ENCODE results near the gene TOP2A.

The TOP2A gene, protein sequence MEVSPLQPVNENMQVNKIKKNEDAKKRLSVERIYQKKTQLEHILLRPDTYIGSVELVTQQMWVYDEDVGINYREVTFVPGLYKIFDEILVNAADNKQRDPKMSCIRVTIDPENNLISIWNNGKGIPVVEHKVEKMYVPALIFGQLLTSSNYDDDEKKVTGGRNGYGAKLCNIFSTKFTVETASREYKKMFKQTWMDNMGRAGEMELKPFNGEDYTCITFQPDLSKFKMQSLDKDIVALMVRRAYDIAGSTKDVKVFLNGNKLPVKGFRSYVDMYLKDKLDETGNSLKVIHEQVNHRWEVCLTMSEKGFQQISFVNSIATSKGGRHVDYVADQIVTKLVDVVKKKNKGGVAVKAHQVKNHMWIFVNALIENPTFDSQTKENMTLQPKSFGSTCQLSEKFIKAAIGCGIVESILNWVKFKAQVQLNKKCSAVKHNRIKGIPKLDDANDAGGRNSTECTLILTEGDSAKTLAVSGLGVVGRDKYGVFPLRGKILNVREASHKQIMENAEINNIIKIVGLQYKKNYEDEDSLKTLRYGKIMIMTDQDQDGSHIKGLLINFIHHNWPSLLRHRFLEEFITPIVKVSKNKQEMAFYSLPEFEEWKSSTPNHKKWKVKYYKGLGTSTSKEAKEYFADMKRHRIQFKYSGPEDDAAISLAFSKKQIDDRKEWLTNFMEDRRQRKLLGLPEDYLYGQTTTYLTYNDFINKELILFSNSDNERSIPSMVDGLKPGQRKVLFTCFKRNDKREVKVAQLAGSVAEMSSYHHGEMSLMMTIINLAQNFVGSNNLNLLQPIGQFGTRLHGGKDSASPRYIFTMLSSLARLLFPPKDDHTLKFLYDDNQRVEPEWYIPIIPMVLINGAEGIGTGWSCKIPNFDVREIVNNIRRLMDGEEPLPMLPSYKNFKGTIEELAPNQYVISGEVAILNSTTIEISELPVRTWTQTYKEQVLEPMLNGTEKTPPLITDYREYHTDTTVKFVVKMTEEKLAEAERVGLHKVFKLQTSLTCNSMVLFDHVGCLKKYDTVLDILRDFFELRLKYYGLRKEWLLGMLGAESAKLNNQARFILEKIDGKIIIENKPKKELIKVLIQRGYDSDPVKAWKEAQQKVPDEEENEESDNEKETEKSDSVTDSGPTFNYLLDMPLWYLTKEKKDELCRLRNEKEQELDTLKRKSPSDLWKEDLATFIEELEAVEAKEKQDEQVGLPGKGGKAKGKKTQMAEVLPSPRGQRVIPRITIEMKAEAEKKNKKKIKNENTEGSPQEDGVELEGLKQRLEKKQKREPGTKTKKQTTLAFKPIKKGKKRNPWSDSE (N-terminal part only)

DNA sequence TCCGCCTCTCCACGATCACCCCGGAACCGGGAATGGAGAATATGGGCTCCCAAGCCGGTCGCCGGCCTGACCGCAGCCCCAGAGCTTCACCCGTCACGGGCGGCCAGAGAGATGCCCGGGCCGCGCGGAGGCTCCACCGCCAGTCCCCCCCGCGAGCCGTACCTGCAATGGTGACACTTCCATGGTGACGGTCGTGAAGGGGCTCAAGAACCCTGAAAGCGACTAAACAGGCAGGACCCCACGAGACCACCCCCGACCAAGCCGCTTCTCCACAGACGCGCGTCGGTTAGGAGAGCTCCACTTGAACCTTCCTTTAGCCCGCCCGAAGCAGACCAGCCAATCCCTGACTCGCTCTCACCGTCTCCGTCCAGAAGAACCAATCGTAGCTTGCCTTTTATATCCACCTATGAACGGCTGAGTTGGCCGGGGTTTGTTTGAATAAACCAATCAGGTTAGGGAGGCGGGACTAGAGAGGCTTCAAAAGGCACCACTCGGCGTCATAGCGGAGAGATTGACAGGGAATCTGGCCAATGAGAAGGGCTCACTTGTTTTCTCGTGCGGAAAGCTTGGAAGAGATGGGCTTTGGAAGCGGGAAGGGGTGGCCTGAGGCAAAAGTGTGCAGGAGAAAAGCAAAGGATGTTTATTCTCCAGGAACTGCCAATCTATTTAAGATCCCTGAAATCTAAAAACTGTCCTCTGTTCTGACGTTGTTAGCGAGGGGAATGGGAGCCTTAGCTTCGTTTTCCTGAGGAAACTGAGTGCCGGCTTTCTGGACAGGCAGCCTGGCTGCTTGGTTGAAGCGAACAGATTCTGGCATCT lies at the start of gene TOP2A:
TSS of gene TOP2A (minus strand) at position 288 of the 819 bp plus-strand sequence. CDS start at position 183, 105 bp downstream.
- TF ChIP-seq, protein P1, sequence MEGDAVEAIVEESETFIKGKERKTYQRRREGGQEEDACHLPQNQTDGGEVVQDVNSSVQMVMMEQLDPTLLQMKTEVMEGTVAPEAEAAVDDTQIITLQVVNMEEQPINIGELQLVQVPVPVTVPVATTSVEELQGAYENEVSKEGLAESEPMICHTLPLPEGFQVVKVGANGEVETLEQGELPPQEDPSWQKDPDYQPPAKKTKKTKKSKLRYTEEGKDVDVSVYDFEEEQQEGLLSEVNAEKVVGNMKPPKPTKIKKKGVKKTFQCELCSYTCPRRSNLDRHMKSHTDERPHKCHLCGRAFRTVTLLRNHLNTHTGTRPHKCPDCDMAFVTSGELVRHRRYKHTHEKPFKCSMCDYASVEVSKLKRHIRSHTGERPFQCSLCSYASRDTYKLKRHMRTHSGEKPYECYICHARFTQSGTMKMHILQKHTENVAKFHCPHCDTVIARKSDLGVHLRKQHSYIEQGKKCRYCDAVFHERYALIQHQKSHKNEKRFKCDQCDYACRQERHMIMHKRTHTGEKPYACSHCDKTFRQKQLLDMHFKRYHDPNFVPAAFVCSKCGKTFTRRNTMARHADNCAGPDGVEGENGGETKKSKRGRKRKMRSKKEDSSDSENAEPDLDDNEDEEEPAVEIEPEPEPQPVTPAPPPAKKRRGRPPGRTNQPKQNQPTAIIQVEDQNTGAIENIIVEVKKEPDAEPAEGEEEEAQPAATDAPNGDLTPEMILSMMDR (IDR thresholded peaks at IDR 0.05; ENCODE audit: borderline replicate concordance, control extremely low read depth, extremely low read depth, insufficient read depth, missing control alignments) = no peak
- in situ Hi-C loops (cut with MboI; ENCODE audit: low sequenced_read_pairs, unreplicated experiment) = no loop called here

DNA sequence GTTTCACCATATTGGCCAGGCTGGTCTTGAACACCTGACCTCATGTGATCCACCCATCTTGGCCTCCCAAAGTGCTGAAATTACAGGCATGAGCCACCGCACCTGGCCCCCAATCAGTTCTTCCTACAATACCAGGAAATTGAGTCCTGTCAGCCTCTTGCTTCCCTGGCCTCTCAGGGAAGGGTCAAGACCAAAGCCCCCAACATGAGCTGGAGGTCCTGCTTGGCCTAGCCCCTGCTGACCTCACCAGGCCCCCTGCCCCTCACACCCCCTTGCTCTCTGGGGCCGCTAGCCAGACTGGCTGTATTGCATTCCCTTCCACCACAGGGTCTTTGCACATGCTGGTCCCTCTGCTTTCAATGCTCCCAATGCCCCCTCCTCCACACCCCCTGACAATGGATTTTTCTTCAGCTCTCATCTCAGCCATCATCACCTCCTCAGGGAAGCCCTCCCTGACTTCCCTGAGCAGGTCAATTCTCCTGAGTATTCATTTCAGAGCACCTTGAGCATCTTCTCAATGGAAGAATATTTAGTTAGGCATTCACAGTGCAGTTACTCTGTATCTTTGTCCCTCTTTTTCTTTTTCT lies 49.7 kb upstream of the TOP2A start:
- DNase-seq (ENCODE audit: low spot score) = no peak
- TF ChIP-seq, protein P1 (IDR thresholded peaks at IDR 0.05; ENCODE audit: borderline replicate concordance, control extremely low read depth, extremely low read depth, insufficient read depth, missing control alignments) = no peak
- in situ Hi-C loops (cut with MboI; ENCODE audit: low sequenced_read_pairs, unreplicated experiment) = no loop called here

More for the DNA sequence above, at the start of gene TOP2A:
- peak; percentile 99 for DNase-seq (ENCODE audit: low spot score)

DNA sequence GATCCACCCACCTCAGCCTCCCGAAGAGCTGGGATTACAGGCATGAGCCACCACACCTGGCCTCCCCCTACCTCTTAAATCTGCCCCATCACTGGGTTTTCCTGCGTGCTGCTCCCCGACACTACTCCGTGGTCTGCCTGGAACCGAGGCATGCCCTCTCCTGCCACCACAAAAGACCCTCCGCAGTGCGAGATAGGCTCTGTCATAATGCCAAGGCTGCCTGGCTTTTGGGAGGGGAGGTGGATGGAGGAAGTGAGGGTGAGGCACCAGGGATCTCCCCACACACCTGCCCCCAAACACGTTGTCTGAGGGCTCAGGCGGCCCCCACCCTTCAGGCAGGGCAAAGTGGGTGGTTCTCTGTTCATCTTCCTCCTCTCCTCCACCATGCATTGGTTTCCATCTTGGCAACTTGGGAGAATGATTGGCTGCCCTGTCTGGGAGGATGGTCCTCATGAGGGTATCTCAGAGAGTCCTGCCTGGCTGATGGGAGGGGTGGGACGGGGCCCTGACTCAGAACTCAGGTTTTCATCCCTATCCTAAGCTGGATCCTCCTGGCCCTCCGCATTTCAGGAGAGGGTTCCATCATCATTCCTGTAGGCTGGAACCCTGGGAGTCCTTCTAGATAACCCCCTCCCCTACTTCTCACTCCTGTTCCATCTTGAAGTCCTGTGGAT lies 48.7 kb upstream of the TOP2A start:
- TF ChIP-seq, protein P1 (IDR thresholded peaks at IDR 0.05; ENCODE audit: borderline replicate concordance, control extremely low read depth, extremely low read depth, insufficient read depth, missing control alignments) = no peak
- in situ Hi-C loops (cut with MboI; ENCODE audit: low sequenced_read_pairs, unreplicated experiment) = no loop called here
- no peak for DNase-seq (ENCODE audit: low spot score)

DNA sequence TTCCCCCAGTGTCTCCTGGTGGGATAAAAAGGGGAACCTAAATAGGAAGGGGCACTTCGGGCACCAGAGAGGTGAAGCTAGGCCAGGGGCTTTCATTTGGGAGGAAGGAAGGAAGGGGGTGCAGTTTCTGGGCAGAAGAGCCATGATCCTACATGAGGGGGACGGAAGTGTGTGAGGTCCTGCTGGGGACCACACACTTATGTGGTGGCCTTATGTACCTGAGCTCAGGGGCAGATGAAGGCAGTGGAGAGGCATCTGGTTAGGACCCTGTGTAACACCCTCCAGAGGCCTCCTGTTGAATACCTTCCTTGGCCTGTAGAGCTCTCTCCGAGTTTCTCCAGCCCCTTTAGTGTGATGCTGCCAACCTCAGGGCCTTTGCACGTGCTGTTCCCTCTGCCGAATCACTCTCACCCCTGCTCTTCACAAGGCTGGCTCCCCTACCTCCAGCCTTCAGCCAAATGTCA lies 46.7 kb upstream of the TOP2A start:
- in situ Hi-C loops (cut with MboI; ENCODE audit: low sequenced_read_pairs, unreplicated experiment) = no loop called here
- TF ChIP-seq, protein P1 (IDR thresholded peaks at IDR 0.05; ENCODE audit: borderline replicate concordance, control extremely low read depth, extremely low read depth, insufficient read depth, missing control alignments) = no peak

DNA sequence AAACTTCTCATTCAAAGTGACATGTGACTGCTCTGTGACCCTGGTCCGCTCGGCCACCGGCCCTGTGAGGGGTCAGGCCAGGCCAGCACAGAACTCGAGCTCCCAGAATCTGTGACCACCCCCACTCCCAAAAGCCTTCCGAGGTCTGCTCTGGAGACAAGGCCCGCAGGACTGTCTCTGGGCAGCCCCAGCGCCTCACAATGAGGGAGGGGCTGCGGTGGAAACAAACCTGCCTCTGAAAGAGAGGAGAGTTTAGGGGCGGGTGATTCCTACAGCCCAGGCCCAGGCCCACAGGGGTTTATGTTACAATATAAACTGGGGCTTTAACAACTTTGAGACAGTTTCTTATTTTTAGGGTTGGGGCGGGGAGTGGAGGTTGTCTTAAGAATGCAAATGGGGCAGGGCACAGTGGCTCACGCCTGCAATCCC lies 45.4 kb upstream of the TOP2A start:
- DNase-seq (ENCODE audit: low spot score) = no peak
- TF ChIP-seq, protein P1 (IDR thresholded peaks at IDR 0.05; ENCODE audit: borderline replicate concordance, control extremely low read depth, extremely low read depth, insufficient read depth, missing control alignments) = no peak
- in situ Hi-C loops (cut with MboI; ENCODE audit: low sequenced_read_pairs, unreplicated experiment) = no loop called here

More for the DNA sequence above, 46.7 kb upstream of the TOP2A start:
- no peak for DNase-seq (ENCODE audit: low spot score)

All from GM13976 (cell line).